GM12891 (cell line): Measurements from ENCODE around the gene P2RY1. TPM values are rescaled to one million over a fixed set of nuclear protein-coding genes. Genes with fewer than 3 reads are reported as not detected.

Experiments used
- DNase-seq: peaks from one replicate; pipeline ENCODE4 v3.0.0; 2011; ENCODE audit warnings: low spot score; ENCODE audit not compliant: insufficient read length
- FAIRE-seq: peaks from 2 replicates; lab custom pipeline; 2011; peaks lifted over from hg19 to GRCh38; lab: Jason Lieb, UNC
- PAX5 ChIP-seq: IDR thresholded peaks from 2 replicates; pipeline ENCODE4 v1.6.1; 2011; ENCODE audit warnings: low read length, moderate library complexity, mild to moderate bottlenecking; ENCODE audit not compliant: insufficient read depth, severe bottlenecking
- POLR2A ChIP-seq: IDR thresholded peaks from 2 replicates; pipeline ENCODE4 v1.6.1; 2011; ENCODE audit warnings: low read depth, low read length, control low read depth
- POLR2AphosphoS5 ChIP-seq: IDR thresholded peaks from 2 replicates; pipeline ENCODE4 v1.6.1; 2011; ENCODE audit warnings: low read depth, low read length, control low read depth
- POU2F2 ChIP-seq: IDR thresholded peaks from 2 replicates; pipeline ENCODE4 v1.6.1; 2011; ENCODE audit warnings: low read depth, mild to moderate bottlenecking, control low read depth, low read length, moderate library complexity
- SPI1 ChIP-seq: IDR thresholded peaks from 2 replicates; pipeline ENCODE4 v1.6.1; 2011; ENCODE audit warnings: low read depth, low read length, control low read depth
- TAF1 ChIP-seq: IDR thresholded peaks from 2 replicates; pipeline ENCODE4 v1.6.1; 2011; ENCODE audit warnings: low read depth, low read length, control low read depth
- polyA plus RNA-seq: library from polyadenylated mRNA; unstranded; fragments of >200 nt; gene quantifications from one replicate; pipeline ENCODE4 v1.2.1, GENCODE V29; 2012; ENCODE audit warnings: low read depth, missing spikeins, inconsistent platforms; ENCODE audit not compliant: missing spikeins

P2RY1 gene, protein sequence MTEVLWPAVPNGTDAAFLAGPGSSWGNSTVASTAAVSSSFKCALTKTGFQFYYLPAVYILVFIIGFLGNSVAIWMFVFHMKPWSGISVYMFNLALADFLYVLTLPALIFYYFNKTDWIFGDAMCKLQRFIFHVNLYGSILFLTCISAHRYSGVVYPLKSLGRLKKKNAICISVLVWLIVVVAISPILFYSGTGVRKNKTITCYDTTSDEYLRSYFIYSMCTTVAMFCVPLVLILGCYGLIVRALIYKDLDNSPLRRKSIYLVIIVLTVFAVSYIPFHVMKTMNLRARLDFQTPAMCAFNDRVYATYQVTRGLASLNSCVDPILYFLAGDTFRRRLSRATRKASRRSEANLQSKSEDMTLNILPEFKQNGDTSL
- 0.56 TPM for polyA plus RNA-seq

DNA sequence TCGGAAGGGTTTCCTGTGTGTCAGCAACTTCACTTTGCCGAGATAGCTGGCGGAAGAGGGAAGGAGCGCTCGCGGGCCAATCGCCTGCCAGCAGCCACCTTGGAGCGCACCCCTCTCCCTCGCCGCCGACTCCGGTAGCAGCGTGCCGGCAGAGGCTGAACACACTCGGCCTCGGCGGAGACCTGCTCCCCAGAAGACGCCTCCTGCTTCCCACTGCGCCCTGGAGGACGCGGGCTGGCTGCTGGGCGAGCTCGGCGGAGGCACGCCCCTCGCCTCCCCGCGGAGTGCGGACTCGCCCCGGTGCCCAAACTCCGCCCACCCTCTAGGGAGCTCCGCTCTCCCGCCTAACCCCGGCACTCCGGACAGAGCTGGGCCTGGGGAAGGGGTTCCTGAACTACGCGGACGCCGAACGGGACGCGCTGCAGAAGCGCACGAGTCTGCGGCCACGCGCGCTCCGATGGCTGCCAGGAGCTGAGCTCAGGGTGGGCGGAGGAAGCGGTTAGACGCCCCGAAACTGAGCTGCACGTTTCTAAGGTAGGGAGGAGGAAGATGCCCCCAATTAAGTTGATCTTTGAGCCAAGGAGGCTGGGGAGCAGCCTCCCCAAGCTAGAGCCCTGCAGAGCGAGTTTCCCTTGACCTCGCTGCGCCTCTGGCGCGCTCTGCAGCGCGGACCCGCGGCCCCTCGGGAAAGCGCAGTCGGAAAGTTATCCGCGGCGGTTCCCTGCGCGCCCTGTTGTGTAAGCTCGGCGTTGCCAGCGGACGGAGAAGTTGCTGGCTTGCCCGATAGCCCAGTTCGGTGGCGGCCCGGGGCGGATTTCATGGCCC, at the start of gene P2RY1:
Gene P2RY1, plus strand, starts transcription at position 356 of the 825 bp plus-strand sequence. CDS start 652 bp downstream, outside the sequence.
- FAIRE-seq, result peak; percentile 89
- TF ChIP-seq POLR2A (no peak), PAX5 (no peak), TAF1 (no peak), SPI1 (no peak), POLR2AphosphoS5 (no peak), POU2F2 (no peak)
- peak; percentile 55 for DNase-seq

GRCh38 chr3:152786977-152787681, 47.8 kb upstream of the P2RY1 start:
- no peak for FAIRE-seq

GRCh38 chr3:152790651-152791387, 44.1 kb upstream of the P2RY1 start:
- no peak for TF ChIP-seq POU2F2
- no peak for TF ChIP-seq TAF1
- no peak for TF ChIP-seq SPI1
- no peak for TF ChIP-seq PAX5
- no peak for TF ChIP-seq POLR2AphosphoS5
- TF ChIP-seq POLR2A, result no peak
- DNase-seq (no peak), FAIRE-seq (no peak)

More at GRCh38 chr3:152786977-152787681, 47.8 kb upstream of the P2RY1 start:
- no peak for DNase-seq
- no peak for TF ChIP-seq POLR2AphosphoS5
- no peak for TF ChIP-seq TAF1
- TF ChIP-seq POLR2A, result no peak
- no peak for TF ChIP-seq PAX5
- TF ChIP-seq POU2F2, result no peak
- no peak for TF ChIP-seq SPI1

GRCh38 chr3:152793969-152794368, 41.0 kb upstream of the P2RY1 start:
- FAIRE-seq (no peak), DNase-seq (no peak)
- no peak for TF ChIP-seq PAX5
- TF ChIP-seq POLR2AphosphoS5, result no peak
- TF ChIP-seq TAF1, result no peak
- TF ChIP-seq POU2F2, result no peak
- no peak for TF ChIP-seq SPI1
- TF ChIP-seq POLR2A, result no peak

DNA sequence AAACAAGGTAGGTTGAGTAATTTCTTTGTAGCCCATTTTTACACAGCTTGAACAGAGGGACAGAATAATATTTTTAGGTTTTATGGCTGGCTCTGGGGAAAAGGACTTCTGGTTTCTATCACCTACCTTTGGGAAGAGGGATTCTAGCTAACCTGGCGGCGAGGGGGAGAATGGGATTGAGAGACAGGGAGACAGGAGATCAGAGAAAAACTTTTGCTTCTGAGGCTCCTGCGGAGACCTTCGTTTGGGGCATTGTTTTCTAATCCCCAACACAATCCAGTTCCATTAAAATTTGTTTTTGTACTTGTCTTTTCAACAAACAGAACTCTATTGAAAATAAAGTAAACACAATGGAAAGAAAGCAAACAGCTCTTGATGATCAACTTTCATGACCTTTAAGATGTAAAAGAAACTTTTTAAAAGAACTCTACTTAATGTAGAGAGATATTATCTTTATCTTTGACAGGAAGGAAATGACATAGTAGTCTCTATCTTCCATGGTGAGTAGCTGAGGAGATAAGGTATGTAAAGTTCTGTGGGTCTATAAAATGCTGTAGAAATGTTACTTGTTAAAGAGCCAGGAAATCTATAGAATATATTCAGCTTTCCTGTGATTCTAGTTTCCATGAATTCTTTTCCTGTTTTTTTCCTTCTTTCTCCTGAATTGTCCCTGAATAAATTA, 37.0 kb upstream of the P2RY1 start:
- FAIRE-seq, result no peak
- DNase-seq, result no peak
- no peak for TF ChIP-seq SPI1
- TF ChIP-seq TAF1, result no peak
- TF ChIP-seq POU2F2, result no peak
- TF ChIP-seq PAX5, result no peak
- no peak for TF ChIP-seq POLR2A
- no peak for TF ChIP-seq POLR2AphosphoS5

DNA sequence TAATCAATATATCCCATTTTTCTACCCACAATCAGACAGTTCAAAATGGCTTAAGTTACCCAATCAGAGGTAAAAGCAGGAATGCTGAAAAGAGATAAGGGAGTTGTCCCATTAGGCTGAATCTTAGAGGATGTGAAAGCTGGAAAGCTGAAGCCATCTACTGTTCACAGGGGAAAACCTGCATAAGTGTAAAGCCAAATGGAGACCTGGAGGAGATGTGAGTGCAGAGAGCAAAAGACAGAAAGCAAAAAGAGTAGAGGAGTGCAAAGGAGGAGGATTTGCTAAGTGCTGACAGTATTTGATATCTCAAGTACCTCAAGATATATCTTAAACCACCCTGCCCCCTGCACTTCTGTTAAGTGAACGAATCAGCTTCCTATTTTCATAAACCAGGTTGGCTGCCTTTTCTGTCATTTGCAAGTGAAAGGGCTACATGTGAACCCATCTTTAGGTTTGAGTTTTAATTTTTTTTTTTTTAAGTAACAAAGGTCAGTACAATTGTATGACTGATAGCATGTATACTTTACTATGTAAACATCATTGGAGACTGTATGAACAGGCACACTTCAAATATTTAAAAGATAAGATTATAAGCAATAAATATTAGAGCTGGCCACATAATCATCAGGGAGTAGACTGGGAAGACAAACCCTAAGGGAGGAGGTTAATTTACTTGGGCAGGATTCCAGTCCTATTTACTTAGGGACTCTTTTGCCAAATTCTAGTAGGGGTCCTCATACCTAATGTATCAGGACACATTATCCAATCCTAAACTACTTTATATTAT, 22.8 kb upstream of the P2RY1 start:
- DNase-seq (no peak), FAIRE-seq (no peak)
- TF ChIP-seq POU2F2 (no peak), POLR2A (no peak), TAF1 (no peak), POLR2AphosphoS5 (no peak), SPI1 (no peak), PAX5 (no peak)

- TF ChIP-seq TAF1, result no peak
- TF ChIP-seq PAX5, result no peak
- TF ChIP-seq SPI1, result no peak
- TF ChIP-seq POU2F2, result no peak
- TF ChIP-seq POLR2A, result no peak
- TF ChIP-seq POLR2AphosphoS5, result no peak
- DNase-seq, result no peak
- FAIRE-seq, result no peak
Measured at GRCh38 chr3:152817400-152817799, 17.5 kb upstream of the P2RY1 start.

- TF ChIP-seq PAX5 (no peak), POLR2AphosphoS5 (no peak), POU2F2 (no peak), SPI1 (no peak)
- no peak for FAIRE-seq
- DNase-seq, result no peak
Measured at GRCh38 chr3:152818027-152818426, 16.9 kb upstream of the P2RY1 start.
